H1 (cell line): Measurements from ENCODE around the gene BCAS4. TPM values are rescaled to one million over a fixed set of nuclear protein-coding genes. Genes with fewer than 3 reads are reported as not detected.

Experiments
- CTCF ChIA-PET: fragments of 300-600 bp; sonication (Branson Sonifier 250); formaldehyde crosslinking; loops from one replicate; lab custom pipeline; 2021; ENCODE audit not compliant: partially characterized antibody; lab: Charles Lee
- POLR2A ChIA-PET: fragments of 300-600 bp; sonication (Branson Sonifier 250); formaldehyde crosslinking; loops from one replicate; lab custom pipeline; 2021; ENCODE audit warnings: inconsistent platforms; ENCODE audit not compliant: partially characterized antibody; lab: Charles Lee
- DNase-seq, 2 experiments: peaks; one replicate each; pipeline versions ENCODE4 v3.0.0 to v3.0.0-alpha.2; 2010 to 2022; ENCODE audit warnings: low spot score in 2 of 2, low read depth in 1 of 2, mixed read lengths in 1 of 2
- FAIRE-seq: peaks from 2 replicates; lab custom pipeline; 2011; peaks lifted over from hg19 to GRCh38; lab: Jason Lieb, UNC
- H2AFZ ChIP-seq: 2 replicates; pipeline ENCODE4 v1.8.1; 2012; ENCODE audit warnings: low read length, inconsistent platforms
- H2AK5ac ChIP-seq: 2 replicates; pipeline ENCODE4 v1.6.1; 2013; ENCODE audit warnings: low read depth, low read length
- H2BK120ac ChIP-seq: replicated peaks from 2 replicates; pipeline ENCODE3; 2013; ENCODE audit warnings: low read depth, low read length, inconsistent platforms
- H2BK12ac ChIP-seq: 2 replicates; pipeline ENCODE4 v1.6.1; 2013; ENCODE audit warnings: low read depth, low read length
- H2BK15ac ChIP-seq: 2 replicates; pipeline ENCODE4 v1.6.1; 2013; ENCODE audit warnings: low read length
- H2BK20ac ChIP-seq: 2 replicates; pipeline ENCODE4 v1.6.1; 2013; ENCODE audit warnings: low read length
- H2BK5ac ChIP-seq: 2 replicates; pipeline ENCODE4 v1.6.1; 2013; ENCODE audit warnings: low read depth, low read length
- H3K14ac ChIP-seq: 2 replicates; pipeline ENCODE4 v1.6.1; 2013; ENCODE audit warnings: inconsistent platforms; ENCODE audit not compliant: insufficient read length
- H3K18ac ChIP-seq: 2 replicates; pipeline ENCODE4 v1.6.1; 2013; ENCODE audit warnings: low read length; ENCODE audit errors: extremely low read depth
- H3K23ac ChIP-seq: 2 replicates; pipeline ENCODE4 v1.6.1; 2013; ENCODE audit warnings: inconsistent platforms; ENCODE audit not compliant: insufficient read length
- H3K23me2 ChIP-seq: 2 replicates; pipeline ENCODE4 v1.6.1; 2013; ENCODE audit warnings: low read depth, low read length
- H3K27ac ChIP-seq: 2 replicates; pipeline ENCODE4 v1.6.1; 2011; ENCODE audit warnings: low read depth, low read length, inconsistent platforms
- H3K27me3 ChIP-seq, 4 experiments: replicated peaks in 1 of 4; 1 replicate in 1 of 4; 2 replicates in 3 of 4; pipeline versions ENCODE4 v1.6.1 to v1.8.1; 2011 to 2013; ENCODE audit warnings: low read length in 3 of 4, mild to moderate bottlenecking in 3 of 4, inconsistent platforms in 2 of 4, mixed read lengths in 2 of 4, moderate library complexity in 1 of 4; ENCODE audit not compliant: control insufficient read depth in 3 of 4, insufficient read depth in 3 of 4; ENCODE audit errors: extremely low read depth in 1 of 4
- H3K36me3 ChIP-seq, 4 experiments: 2 replicates each; pipeline versions ENCODE4 v1.6.1 to v1.8.1; 2011 to 2013; ENCODE audit warnings: mild to moderate bottlenecking in 4 of 4, low read length in 3 of 4, moderate library complexity in 2 of 4, control low read depth in 1 of 4, inconsistent platforms in 1 of 4; ENCODE audit not compliant: insufficient read depth in 4 of 4, control insufficient read depth in 2 of 4
- H3K4ac ChIP-seq: replicated peaks from 2 replicates; pipeline ENCODE3; 2013; ENCODE audit warnings: low read length, low read depth, mixed read lengths, inconsistent platforms; ENCODE audit not compliant: insufficient read length
- H3K4me1 ChIP-seq, 4 experiments: replicated peaks in 1 of 4; 1 replicate in 1 of 4; 2 replicates in 3 of 4; pipeline versions ENCODE4 v1.6.1 to v1.8.1; 2011 to 2013; ENCODE audit warnings: low read length in 3 of 4, inconsistent platforms in 2 of 4, mixed read lengths in 1 of 4; ENCODE audit not compliant: insufficient read depth in 4 of 4, control insufficient read depth in 3 of 4
- H3K4me2 ChIP-seq, 2 experiments: 2 replicates each; pipeline versions ENCODE4 v1.6.1 to v1.8.1; 2011 to 2013; ENCODE audit warnings: low read depth in 2 of 2, low read length in 2 of 2, control low read depth in 1 of 2, inconsistent platforms in 1 of 2, mild to moderate bottlenecking in 1 of 2; ENCODE audit not compliant: insufficient read depth in 1 of 2
- H3K4me3 ChIP-seq, 4 experiments: fragments of 200-600, 300-600 bp in 1 of 4; sonication (generic), shearing (Covaris generic), sonication (Bioruptor Twin) in 1 of 4; 2 replicates each; pipeline versions ENCODE4 v1.5.1 to v1.8.1; 2011 to 2016; ENCODE audit warnings: low read length in 4 of 4, low read depth in 3 of 4, control low read depth in 2 of 4, inconsistent platforms in 2 of 4, mild to moderate bottlenecking in 2 of 4, mixed read lengths in 1 of 4, moderate library complexity in 1 of 4; ENCODE audit not compliant: insufficient read depth in 2 of 4; ENCODE audit errors: extremely low read depth in 1 of 4
- H3K56ac ChIP-seq: replicated peaks from 2 replicates; pipeline ENCODE3; 2013; ENCODE audit warnings: low read depth, mild to moderate bottlenecking, mixed read lengths, low read length, inconsistent platforms; ENCODE audit not compliant: insufficient read length
- H3K79me1 ChIP-seq: 2 replicates; pipeline ENCODE4 v1.6.1; 2013; ENCODE audit warnings: low read depth, low read length, control low read depth
- H3K79me2 ChIP-seq, 2 experiments: 2 replicates each; pipeline versions ENCODE4 v1.6.1 to v1.8.1; 2012 to 2013; ENCODE audit warnings: low read length in 2 of 2, mild to moderate bottlenecking in 2 of 2, inconsistent platforms in 1 of 2; ENCODE audit not compliant: insufficient read depth in 2 of 2, control insufficient read depth in 1 of 2
- H3K9ac ChIP-seq, 4 experiments: replicated peaks in 1 of 4; 1 replicate in 1 of 4; 2 replicates in 3 of 4; pipeline versions ENCODE4 v1.6.1 to v1.8.1; 2011 to 2013; ENCODE audit warnings: low read depth in 3 of 4, low read length in 3 of 4, control low read depth in 2 of 4, mild to moderate bottlenecking in 2 of 4, moderate library complexity in 2 of 4, inconsistent platforms in 1 of 4; ENCODE audit errors: extremely low read depth in 1 of 4
- H3K9me3 ChIP-seq, 2 experiments: 2 replicates each; pipeline versions ENCODE4 v1.6.1 to v1.8.1; 2012 to 2013; ENCODE audit warnings: mild to moderate bottlenecking in 2 of 2, moderate library complexity in 2 of 2, control low read depth in 1 of 2, inconsistent platforms in 1 of 2, low read depth in 1 of 2, low read length in 1 of 2, mixed read lengths in 1 of 2; ENCODE audit not compliant: insufficient read depth in 2 of 2
- H4K20me1 ChIP-seq, 2 experiments: replicated peaks in 1 of 2; 2 replicates each; pipeline versions ENCODE3 to v1.8.1; 2011 to 2013; ENCODE audit warnings: inconsistent platforms in 2 of 2, low read length in 2 of 2, mild to moderate bottlenecking in 1 of 2; ENCODE audit not compliant: insufficient read depth in 2 of 2, control insufficient read depth in 1 of 2
- H4K5ac ChIP-seq: 2 replicates; pipeline ENCODE4 v1.6.1; 2013; ENCODE audit warnings: low read length, low read depth, mixed read lengths, inconsistent platforms; ENCODE audit not compliant: insufficient read length
- H4K8ac ChIP-seq: 2 replicates; pipeline ENCODE4 v1.8.0; 2013; ENCODE audit warnings: mild to moderate bottlenecking, moderate library complexity, low read length, inconsistent platforms; ENCODE audit not compliant: insufficient read depth; ENCODE audit errors: extremely low read depth
- H4K91ac ChIP-seq: replicated peaks from 2 replicates; pipeline ENCODE3; 2013; ENCODE audit warnings: low read length, mixed read lengths, inconsistent platforms; ENCODE audit not compliant: insufficient read length
- POLR2AphosphoS5 ChIP-seq: IDR thresholded peaks from 2 replicates; pipeline ENCODE4 v1.6.1; 2011; ENCODE audit warnings: low read depth, low read length
- TEAD4 ChIP-seq: IDR thresholded peaks from 2 replicates; pipeline ENCODE4 v1.6.1; 2012; ENCODE audit warnings: low read depth, low read length, inconsistent platforms, mixed read lengths
- WGBS, 2 experiments: shearing (Covaris generic) in 1 of 2; methylation state at CpG; one replicate each; pipeline versions ENCODE4 v1.1.6 to v1.1.7; 2013 to 2015; ENCODE audit warnings: low lambda C conversion rate in 2 of 2, mixed read lengths in 2 of 2, inconsistent platforms in 1 of 2, low coverage in 1 of 2, missing lambda C conversion rate in 1 of 2; ENCODE audit not compliant: insufficient replicate concordance in 2 of 2, insufficient coverage in 1 of 2, insufficient read length in 1 of 2; ENCODE audit errors: extremely low coverage in 1 of 2, missing lambda C conversion rate in 1 of 2; 5-methylcytosine and 5-hydroxymethylcytosine counted together
- polyA plus RNA-seq, 7 experiments: library from polyadenylated mRNA; depleted of rRNA in 3 of 7; stranded (reverse) in 5 of 7; unstranded in 2 of 7; fragments of >200 nt in 5 of 7; fragments of 200-250 nt in 2 of 7; gene quantifications; 1 replicate in 5 of 7; 2 replicates in 1 of 7; 4 replicates in 1 of 7; pipeline versions ENCODE4 v1.2.1 to v1.2.3, GENCODE V29; 2011 to 2013; ENCODE audit warnings: missing spikeins in 2 of 7, mixed read lengths in 2 of 7
- total RNA-seq: library from RNA; stranded (reverse); fragmentation: NEBNext Ultra II Directional; extraction: Animal tissue kit (Norgen Biotek cat#: 25700); gene quantifications from 2 replicates; pipeline ENCODE4 v1.2.1, GENCODE V29; 2021

Gene BCAS4
- total and polyA plus RNA-seq, 2 of the 8 experiments (the other 6 are each of a cell fraction or from before 2014, with no cell fraction given): 21.2 to 23.6 TPM

- no peaks in the 10 kb centered on the region for H3K23me2 ChIP-seq
- H4K5ac ChIP-seq: no peak overlapping the region
- WGBS, 2 experiments: 89% methylated on average over 8 of the region's 8 CpGs; no CpG with 5 or more reads in 1 of the 2 experiments
- no peak overlapping the region for H3K4me2 ChIP-seq
- no peak overlapping the region for H2BK12ac ChIP-seq
- H3K14ac ChIP-seq: no peak overlapping the region
- H2BK20ac ChIP-seq: no peak overlapping the region
- CTCF ChIA-PET: interaction anchor here (0.6 to 2.4 kb wide), 5 partner anchors 14 to 101 kb away, joined by 3 to 8 read pairs (median 3); partner anchors contain the start of gene BCAS4
- peaks cover 39 to 90% (median 71%) of the 10 kb centered on the region in 4 experiments for H3K36me3 ChIP-seq
- no peak for DNase-seq
- no peak overlapping the region for H3K56ac ChIP-seq
- no peak overlapping the region for H4K91ac ChIP-seq
- no peak overlapping the region for H2BK15ac ChIP-seq
- H3K27ac ChIP-seq: no peak overlapping the region
- no peak overlapping the region for H2AFZ ChIP-seq
- no peak for FAIRE-seq
- TF ChIP-seq TEAD4: no peak
- TF ChIP-seq POLR2AphosphoS5: 0 out of 2 replicates have a peak, but pooled peaks have one; percentile 16
- peaks cover 0 to 63% of the 10 kb centered on the region in 2 experiments; a peak in 2 of 4 replicates for H3K79me2 ChIP-seq
- peaks cover 13% of the 10 kb centered on the region for H3K79me1 ChIP-seq
- no peak overlapping the region for H2AK5ac ChIP-seq
- no peak overlapping the region for H2BK120ac ChIP-seq
- H3K4me1 ChIP-seq: no peaks in the 10 kb centered on the region
- H2BK5ac ChIP-seq: no peak overlapping the region
- no peak overlapping the region for H3K9ac ChIP-seq
- no peaks in the 10 kb centered on the region for H3K9me3 ChIP-seq
- H3K27me3 ChIP-seq: no peaks in the 10 kb centered on the region
- H3K23ac ChIP-seq: no peak overlapping the region
- H3K4ac ChIP-seq: no peak overlapping the region
- no peak overlapping the region; the same call in 1 of the 2 replicates for H4K8ac ChIP-seq
- no peak overlapping the region for H3K18ac ChIP-seq
- POLR2A ChIA-PET: interaction anchor here (0.7 to 1.4 kb wide), 8 partner anchors 9 to 630 kb away, joined by 3 to 6 read pairs (median 4); no protein-coding TSS in a partner anchor
- peaks cover 9 to 15% of the 10 kb centered on the region in 2 experiments for H4K20me1 ChIP-seq
- no peak overlapping the region for H3K4me3 ChIP-seq
Measured at GRCh38 chr20:50895111-50895830, 100.4 kb downstream of the BCAS4 start.
